Activated naive CD8-positive, alpha-beta T cell treated with anti-CD3 and anti-CD28 coated beads, Interleukin-2, amount 50 U/mL, for 24 hours (primary cell): Measurements from ENCODE around the gene SMARCE1.
A peak's percentile ranks its signal among the peaks of the same experiment; 100 is the strongest.

Experiments
- ATAC-seq: fragments of 150-1000 bp; cut with Tn5 transposase; one replicate; pipeline ENCODE4 v1.10.0; 2021
- DNase-seq: peaks from one replicate; pipeline ENCODE4 v3.0.0; 2021
- H3K27ac Mint-ChIP-seq: one replicate; pipeline ENCODE4 v1.8.0; 2021; ENCODE audit warnings: mild to moderate bottlenecking, mixed read lengths
- H3K27me3 Mint-ChIP-seq: one replicate; pipeline ENCODE4 v1.8.0; 2021; ENCODE audit warnings: mixed read lengths
- H3K36me3 Mint-ChIP-seq: one replicate; pipeline ENCODE4 v1.8.0; 2021; ENCODE audit warnings: low read depth, mixed read lengths
- H3K4me1 Mint-ChIP-seq: one replicate; pipeline ENCODE4 v1.8.0; 2021; ENCODE audit warnings: mixed read lengths
- H3K4me3 Mint-ChIP-seq: one replicate; pipeline ENCODE4 v1.8.0; 2021; ENCODE audit warnings: mild to moderate bottlenecking, moderate library complexity, mixed read lengths
- H3K9me3 Mint-ChIP-seq: one replicate; pipeline ENCODE4 v1.8.0; 2021; ENCODE audit warnings: mixed read lengths

The SMARCE1 gene

DNA sequence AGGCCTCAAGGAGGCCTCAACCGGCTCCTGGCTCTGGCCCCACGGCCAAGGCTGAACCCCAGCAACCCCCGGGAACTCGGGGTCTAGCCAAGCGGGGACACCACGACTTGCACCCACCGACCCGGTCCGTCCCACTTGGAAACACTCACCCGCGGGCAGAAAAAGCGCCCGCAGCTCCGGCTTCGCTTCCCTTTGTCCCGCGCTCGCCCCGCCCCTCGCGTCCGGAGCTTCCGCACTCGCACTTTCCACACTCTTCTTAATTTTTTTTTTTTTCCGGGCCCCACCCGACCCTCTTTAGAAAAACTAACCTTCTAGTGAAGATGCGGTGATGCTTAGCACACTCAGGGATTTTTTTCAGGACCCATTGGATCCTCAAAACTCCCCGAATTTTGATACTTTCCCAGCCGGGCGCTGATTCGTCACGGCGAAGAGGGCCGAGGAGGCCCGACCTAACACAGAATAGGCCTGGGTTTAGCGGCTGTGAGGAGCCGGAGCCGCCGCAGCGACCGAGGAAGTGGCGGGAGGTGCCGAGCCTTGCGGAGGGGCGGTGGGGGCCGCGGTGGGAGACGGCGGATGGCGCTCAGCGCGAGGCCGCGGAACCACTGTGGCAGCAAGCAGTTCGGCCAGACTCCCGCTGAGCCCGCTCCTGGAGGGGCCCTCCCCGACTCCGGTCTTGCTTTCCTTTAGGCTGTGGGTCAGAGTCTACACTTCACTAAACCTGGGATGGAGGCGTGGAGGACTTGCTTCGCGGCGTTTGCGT, at the start of gene SMARCE1:
TSS of gene SMARCE1 (minus strand) at position 195 of the 760 bp plus-strand sequence. CDS start 2,016 bp downstream, outside the sequence.
- Mint-ChIP-seq H3K27me3 (no peaks in the 10 kb centered on the region), H3K27ac (peak within 1 kb of the TSS; percentile 99), H3K36me3 (peaks cover 27% of the 10 kb centered on the region), H3K4me3 (peak within 1 kb of the TSS; percentile 85), H3K9me3 (no peaks in the 10 kb centered on the region), H3K4me1 (peaks cover 47% of the 10 kb centered on the region)
- ATAC-seq (peak; percentile 86), DNase-seq (peak; percentile 72)

DNA sequence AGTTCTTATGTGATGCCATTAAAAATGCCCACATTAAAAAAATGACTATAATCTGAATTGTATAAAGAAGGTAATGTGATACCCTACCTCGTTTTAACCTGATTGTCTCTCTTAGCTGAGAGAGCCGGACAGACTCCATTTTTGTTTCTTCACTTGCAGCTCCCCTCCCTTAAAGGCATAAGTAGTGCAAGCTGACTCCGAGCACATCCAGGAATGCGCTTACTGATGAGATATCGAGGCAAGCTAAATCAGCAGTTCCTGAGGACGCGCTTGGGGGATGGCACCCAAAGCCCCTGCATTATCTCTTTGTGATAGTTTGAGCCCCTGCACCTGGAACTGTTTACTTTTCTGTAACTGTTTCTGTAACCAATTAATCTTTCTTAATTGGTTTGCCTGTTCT, 49.7 kb upstream of the SMARCE1 start:
- Mint-ChIP-seq H3K36me3 (no peaks in the 10 kb centered on the region), H3K4me1 (no peaks in the 10 kb centered on the region), H3K9me3 (no peaks in the 10 kb centered on the region), H3K27ac (no peak overlapping the region), H3K27me3 (peaks cover 36% of the 10 kb centered on the region), H3K4me3 (no peak overlapping the region)
- no peak for ATAC-seq
- no peak for DNase-seq

DNA sequence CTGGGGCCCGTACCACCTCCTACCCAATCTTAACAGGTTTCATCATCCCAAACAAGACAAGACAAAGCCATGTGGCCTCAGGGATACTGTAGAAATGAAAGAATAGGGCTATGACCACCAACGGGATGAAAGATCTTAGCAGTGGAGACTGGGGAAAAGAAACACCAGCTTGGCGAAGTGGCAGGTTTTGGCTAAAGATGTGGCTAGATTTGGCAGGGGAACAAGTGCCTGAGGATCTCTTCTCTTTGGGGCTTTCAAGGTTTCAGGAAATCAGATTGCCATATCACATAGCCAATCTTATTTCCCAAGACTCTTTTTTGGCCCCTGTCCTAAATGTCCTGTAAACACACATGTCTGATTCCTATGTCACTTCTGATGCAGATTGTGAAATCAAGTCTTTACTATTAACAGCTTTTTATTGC, 49.0 kb upstream of the SMARCE1 start:
- H3K4me1 Mint-ChIP-seq = no peaks in the 10 kb centered on the region
- no peak overlapping the region for H3K4me3 Mint-ChIP-seq
- no peak overlapping the region for H3K27ac Mint-ChIP-seq
- ATAC-seq (no peak), DNase-seq (no peak)
- no peaks in the 10 kb centered on the region for H3K36me3 Mint-ChIP-seq
- H3K9me3 Mint-ChIP-seq = no peaks in the 10 kb centered on the region
- H3K27me3 Mint-ChIP-seq = peaks cover 36% of the 10 kb centered on the region

DNA sequence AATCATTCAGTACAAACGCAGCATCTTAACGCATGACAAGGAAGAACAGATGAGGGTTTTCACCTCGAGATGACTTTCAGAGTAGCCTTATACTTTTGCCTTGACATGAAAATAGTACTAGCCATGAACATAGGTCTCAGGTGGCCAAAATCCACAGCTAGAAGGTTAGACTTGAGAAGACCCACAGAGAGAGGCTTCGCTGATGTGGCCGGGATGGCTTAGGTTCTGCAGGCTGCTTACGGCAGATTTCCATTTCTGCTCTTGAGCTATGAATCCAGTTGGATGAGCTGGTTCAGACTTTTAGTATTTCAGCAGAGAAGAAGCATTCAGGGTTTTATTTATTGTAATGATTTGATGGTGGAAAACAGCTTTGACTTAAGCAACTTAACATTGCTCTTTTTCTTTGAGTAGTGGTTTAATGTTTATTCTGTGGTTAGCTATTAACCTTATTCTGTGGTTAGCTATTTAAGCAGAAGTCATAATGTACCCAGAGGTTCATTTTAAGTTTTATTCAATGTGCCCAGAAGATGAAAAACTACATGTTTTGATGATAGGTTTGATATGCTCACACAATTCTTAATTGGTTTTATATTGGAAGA, 48.4 kb upstream of the SMARCE1 start:
- DNase-seq (no peak), ATAC-seq (no peak)
- Mint-ChIP-seq H3K27me3 (peaks cover 38% of the 10 kb centered on the region), H3K36me3 (no peaks in the 10 kb centered on the region), H3K27ac (no peak overlapping the region), H3K4me3 (no peak overlapping the region), H3K9me3 (no peaks in the 10 kb centered on the region), H3K4me1 (no peaks in the 10 kb centered on the region)

DNA sequence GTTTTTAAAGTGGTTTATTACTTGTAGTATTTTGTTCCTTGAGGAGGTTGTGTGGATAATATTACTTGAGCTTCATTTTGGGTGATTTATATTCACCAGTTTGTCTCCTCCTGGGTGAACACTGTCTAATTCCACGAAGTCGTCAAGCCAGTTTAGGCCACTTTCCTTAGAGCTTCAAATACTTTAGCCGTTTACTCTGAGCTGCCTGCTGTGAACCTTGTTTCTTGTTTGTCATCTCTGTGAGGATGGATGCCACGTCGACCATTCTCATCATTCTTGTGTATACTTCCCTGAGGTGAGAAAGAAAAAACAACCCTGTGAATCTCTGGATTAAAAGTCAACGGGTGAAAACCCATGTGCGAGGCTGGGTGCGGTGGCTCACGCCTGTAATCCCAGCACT, 47.0 kb upstream of the SMARCE1 start:
- Mint-ChIP-seq H3K27ac (no peak overlapping the region), H3K9me3 (no peaks in the 10 kb centered on the region), H3K36me3 (no peaks in the 10 kb centered on the region), H3K4me3 (no peak overlapping the region), H3K4me1 (no peaks in the 10 kb centered on the region), H3K27me3 (peaks cover 39% of the 10 kb centered on the region)
- DNase-seq (no peak), ATAC-seq (no peak)

DNA sequence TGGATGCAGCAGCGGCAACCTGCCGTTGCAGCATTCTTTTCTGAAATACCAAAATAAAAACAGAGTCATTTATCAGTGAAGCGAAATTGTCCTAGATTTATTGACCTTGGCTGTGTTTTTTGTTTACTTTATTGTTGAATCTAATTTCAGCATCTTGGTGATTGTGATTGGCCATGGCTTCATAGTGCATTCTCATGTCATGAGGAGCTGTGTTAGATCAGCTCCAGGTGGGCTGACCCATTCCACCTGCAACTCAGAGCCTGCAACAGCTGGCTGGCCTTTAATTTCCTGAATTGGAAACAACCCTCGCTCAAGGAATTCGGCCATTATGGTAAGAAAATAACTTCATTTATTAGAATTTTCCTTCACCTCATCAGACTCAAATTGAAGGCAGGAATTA, 39.5 kb upstream of the SMARCE1 start:
- Mint-ChIP-seq H3K36me3 (no peaks in the 10 kb centered on the region), H3K27ac (no peak overlapping the region), H3K9me3 (no peaks in the 10 kb centered on the region), H3K27me3 (peaks cover 10% of the 10 kb centered on the region), H3K4me3 (no peak overlapping the region), H3K4me1 (no peaks in the 10 kb centered on the region)
- ATAC-seq = no peak
- no peak for DNase-seq

DNA sequence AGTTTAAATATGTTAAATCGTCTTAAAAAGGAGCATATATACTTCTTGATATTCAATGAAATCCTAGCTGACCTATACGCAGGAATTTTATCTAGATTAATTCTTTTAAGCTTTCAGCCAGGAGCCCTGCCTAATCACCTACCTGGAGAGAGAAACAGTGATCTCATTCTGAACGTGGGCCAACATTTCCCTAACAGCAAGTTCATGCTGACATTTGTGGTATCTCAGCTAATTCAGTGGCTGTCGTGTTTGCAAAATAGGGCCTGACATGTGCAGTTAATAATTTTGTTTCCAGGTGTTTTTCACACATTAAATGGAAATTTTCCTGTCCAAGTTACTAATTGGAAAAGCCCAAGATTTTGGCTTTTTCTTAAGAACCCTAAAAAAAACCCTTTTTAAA, 38.6 kb upstream of the SMARCE1 start:
- no peaks in the 10 kb centered on the region for H3K9me3 Mint-ChIP-seq
- H3K27ac Mint-ChIP-seq = no peak overlapping the region
- H3K36me3 Mint-ChIP-seq = no peaks in the 10 kb centered on the region
- no peaks in the 10 kb centered on the region for H3K4me1 Mint-ChIP-seq
- H3K27me3 Mint-ChIP-seq = peaks cover 17% of the 10 kb centered on the region
- ATAC-seq = no peak
- H3K4me3 Mint-ChIP-seq = no peak overlapping the region
- DNase-seq = no peak

DNA sequence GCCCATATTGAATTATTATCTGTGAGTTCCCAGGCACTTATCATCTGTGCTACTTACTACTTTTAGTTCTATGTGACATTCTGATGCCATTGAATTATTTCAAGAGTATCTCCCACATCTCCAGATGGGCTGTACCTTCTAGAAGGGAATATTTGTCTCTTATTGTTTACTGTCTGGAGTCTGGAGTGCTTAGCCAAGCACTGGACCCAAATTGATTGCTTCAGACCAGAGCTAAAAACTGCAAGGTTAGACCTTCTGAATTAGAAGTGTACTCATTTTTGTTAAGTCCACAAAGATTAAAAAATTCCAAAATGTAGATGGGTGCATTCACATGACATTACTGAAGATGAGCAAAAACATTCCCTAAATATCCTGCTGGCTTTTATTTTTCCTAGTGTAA, 33.4 kb upstream of the SMARCE1 start:
- H3K27me3 Mint-ChIP-seq = peaks cover 37% of the 10 kb centered on the region
- H3K4me3 Mint-ChIP-seq = no peak overlapping the region
- H3K4me1 Mint-ChIP-seq = peaks cover 9% of the 10 kb centered on the region
- H3K27ac Mint-ChIP-seq = no peak overlapping the region
- H3K9me3 Mint-ChIP-seq = no peaks in the 10 kb centered on the region
- DNase-seq (no peak), ATAC-seq (no peak)
- no peaks in the 10 kb centered on the region for H3K36me3 Mint-ChIP-seq

DNA sequence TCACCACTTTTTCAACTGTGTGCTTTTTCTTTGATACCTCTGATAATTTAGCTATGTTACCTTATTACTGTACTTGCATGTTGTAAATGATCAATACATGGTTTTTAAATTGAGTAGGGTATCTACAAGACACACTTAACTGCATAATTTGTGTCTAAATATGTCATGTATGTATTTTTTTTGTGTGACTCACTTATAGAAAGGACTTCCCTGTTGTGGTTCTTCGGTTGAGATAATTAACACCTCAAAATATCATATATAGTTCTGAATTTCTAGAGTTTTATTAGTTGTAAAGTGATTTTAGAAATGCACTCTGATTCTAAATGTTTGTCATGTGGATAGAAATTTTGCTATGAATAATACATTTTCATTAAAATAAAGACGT, 31.9 kb upstream of the SMARCE1 start:
- Mint-ChIP-seq H3K36me3 (no peaks in the 10 kb centered on the region), H3K27me3 (peaks cover 42% of the 10 kb centered on the region), H3K4me1 (peaks cover 9% of the 10 kb centered on the region), H3K27ac (no peak overlapping the region), H3K4me3 (no peak overlapping the region), H3K9me3 (no peaks in the 10 kb centered on the region)
- ATAC-seq (no peak), DNase-seq (no peak)

DNA sequence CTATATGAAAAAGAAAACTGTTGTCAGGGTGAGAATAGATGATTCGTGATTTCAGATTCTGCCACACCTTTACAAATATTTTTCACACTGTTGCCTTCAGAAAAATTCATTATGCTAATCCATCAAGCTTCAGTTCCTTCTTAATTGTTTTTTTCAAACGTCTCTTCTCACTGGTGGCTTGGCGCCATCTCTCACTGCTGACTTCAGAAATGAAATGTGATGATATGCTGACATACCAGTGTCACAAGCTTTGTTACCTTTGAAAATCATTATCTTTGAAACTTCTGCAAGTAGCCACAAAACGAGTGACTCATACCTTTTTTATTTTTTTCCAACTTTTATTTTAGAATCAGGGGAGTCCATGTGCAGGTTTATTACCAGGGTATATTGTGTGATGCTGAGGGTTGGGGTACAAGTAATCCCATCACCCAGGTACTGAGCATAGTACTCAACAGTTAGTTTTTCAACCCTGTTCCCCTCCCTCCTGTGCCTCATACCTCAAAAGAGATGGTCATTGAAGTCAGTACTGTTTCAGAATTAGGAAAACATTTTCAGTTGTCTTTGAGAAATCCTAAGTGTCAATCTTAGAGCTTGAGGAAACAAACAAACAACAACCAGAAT, 31.4 kb upstream of the SMARCE1 start:
- Mint-ChIP-seq H3K4me1 (peaks cover 9% of the 10 kb centered on the region), H3K4me3 (no peak overlapping the region), H3K27me3 (peaks cover 46% of the 10 kb centered on the region), H3K27ac (no peak overlapping the region), H3K36me3 (no peaks in the 10 kb centered on the region), H3K9me3 (no peaks in the 10 kb centered on the region)
- DNase-seq = no peak
- no peak for ATAC-seq

DNA sequence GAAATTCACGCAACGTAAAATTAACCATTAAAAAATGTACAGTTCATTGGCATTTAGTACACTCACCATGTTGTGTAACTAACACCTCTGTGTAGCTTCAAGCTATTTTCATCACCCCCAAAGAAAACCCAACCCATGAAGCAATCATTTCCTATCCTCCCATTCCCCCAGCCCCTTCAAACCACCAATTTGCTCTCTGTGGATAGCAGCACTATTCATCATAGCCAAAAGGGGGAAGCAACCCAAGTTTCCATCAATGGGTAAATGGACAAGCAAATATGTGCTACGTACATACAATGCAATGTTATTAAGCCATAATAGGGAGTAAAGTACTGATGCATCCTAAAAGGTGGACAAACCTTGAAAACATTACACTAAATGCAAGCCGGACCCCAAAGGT, 28.3 kb upstream of the SMARCE1 start:
- H3K9me3 Mint-ChIP-seq = no peaks in the 10 kb centered on the region
- no peak overlapping the region for H3K27ac Mint-ChIP-seq
- H3K36me3 Mint-ChIP-seq = no peaks in the 10 kb centered on the region
- no peak for ATAC-seq
- no peak for DNase-seq
- H3K4me3 Mint-ChIP-seq = no peak overlapping the region
- peaks cover 36% of the 10 kb centered on the region for H3K27me3 Mint-ChIP-seq
- peaks cover 9% of the 10 kb centered on the region for H3K4me1 Mint-ChIP-seq

DNA sequence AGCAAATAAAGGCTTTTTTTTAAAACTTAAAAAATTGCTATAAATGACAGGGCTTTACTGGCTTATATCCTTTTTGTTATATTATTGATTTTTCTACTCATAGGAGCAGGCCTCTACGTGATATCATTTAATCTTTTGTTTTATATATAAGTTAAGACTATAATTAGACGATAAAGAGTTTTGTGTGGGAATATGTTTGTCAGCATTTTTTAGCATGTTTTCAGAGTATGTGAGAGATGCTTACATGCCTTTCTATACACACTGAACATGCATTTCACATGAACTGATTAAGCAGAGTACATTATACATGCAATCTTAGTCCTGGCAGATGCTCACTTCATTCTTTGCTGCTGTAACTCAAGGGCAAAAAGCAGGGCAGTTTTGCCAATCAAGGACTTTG, 25.0 kb upstream of the SMARCE1 start:
- Mint-ChIP-seq H3K36me3 (no peaks in the 10 kb centered on the region), H3K27me3 (peaks cover 20% of the 10 kb centered on the region), H3K9me3 (no peaks in the 10 kb centered on the region), H3K4me3 (no peak overlapping the region), H3K4me1 (no peaks in the 10 kb centered on the region), H3K27ac (no peak overlapping the region)
- no peak for DNase-seq
- no peak for ATAC-seq

DNA sequence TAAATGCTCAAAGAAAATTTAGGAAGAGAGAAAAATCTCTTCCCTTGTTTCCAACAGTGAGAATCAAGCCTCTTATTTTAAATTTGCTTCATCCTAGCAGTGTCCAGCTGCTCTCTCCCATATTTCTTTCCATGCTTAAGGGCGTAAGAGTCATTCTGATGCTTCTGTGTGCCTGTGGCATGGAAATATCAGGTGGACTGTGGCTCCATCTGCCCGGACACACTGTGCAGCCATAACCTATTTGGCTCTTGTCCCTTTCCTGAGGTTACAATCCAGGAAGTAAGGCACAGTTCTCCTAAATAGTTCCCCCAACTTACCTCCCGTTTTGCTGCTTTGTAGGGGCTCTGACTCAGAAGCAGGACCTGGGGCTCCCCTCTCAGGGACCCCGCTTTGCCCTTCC, 23.7 kb upstream of the SMARCE1 start:
- H3K27me3 Mint-ChIP-seq = peaks cover 15% of the 10 kb centered on the region
- H3K27ac Mint-ChIP-seq = no peak overlapping the region
- DNase-seq (no peak), ATAC-seq (no peak)
- H3K4me3 Mint-ChIP-seq = no peak overlapping the region
- no peaks in the 10 kb centered on the region for H3K36me3 Mint-ChIP-seq
- H3K9me3 Mint-ChIP-seq = no peaks in the 10 kb centered on the region
- H3K4me1 Mint-ChIP-seq = no peaks in the 10 kb centered on the region

DNA sequence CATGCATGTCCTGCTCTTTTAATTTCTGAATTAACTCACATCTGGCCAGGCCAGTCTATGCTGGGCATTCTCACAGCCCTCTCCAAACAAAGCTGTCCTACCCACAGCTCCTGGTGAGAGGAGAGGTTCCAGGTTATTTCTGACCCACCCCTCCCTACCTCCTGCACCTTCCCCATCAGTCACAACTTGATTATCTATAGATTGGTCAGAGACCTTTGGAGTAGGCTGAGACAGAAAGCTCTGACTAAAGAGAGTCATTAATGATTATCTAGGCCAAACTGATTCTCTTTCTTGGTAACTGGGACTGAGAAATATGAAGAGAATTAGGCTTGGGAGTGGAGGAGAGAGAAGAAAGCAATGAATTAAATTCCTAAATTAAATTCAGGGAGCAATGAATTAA, 18.7 kb upstream of the SMARCE1 start:
- no peak overlapping the region for H3K27ac Mint-ChIP-seq
- DNase-seq = no peak
- no peaks in the 10 kb centered on the region for H3K36me3 Mint-ChIP-seq
- H3K4me1 Mint-ChIP-seq = peaks cover 6% of the 10 kb centered on the region
- H3K27me3 Mint-ChIP-seq = peaks cover 29% of the 10 kb centered on the region
- ATAC-seq = no peak
- no peak overlapping the region for H3K4me3 Mint-ChIP-seq
- no peaks in the 10 kb centered on the region for H3K9me3 Mint-ChIP-seq

DNA sequence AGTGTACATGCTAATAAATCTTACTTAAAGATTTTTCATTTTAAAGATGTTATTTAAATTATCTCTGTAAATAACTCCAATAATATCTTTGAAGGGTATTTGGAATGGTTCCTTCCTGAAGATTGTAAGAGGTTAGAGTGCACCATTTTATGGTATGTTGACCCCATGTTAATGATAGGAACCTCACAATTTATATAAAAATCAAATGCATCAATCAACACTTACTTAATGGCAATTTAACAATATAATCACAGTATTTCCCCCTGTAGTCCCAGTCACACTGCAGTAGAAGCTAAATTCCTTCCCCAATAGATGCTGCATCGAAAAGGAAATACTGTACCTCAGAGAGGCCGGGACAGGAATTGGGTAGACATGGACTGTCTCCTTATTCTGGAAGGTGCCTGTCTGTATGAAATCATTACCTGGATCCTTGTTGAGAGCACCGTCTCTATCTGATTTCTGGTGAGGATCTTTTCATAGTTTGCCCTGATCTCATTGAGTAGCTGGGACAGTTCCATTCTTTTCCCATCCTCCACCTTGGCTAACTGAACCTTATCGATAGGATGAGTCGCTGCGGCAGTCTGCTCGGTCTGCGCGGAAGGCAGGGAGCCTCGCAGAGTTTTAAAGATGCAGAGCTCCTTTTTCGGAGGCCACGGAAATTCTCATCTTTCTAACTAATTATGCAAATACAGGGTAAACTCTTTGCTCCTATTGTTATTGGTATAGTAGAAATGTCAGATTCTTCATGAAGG, 17.1 kb upstream of the SMARCE1 start, which contains the start of gene KRT222:
TSS of gene KRT222 (minus strand) at position 596 of the 752 bp plus-strand sequence. CDS start at position 518, 78 bp downstream.
- H3K27ac Mint-ChIP-seq = no peak within 1 kb of the TSS
- DNase-seq = no peak
- no peak for ATAC-seq
- H3K27me3 Mint-ChIP-seq = peaks cover 29% of the 10 kb centered on the region
- no peaks in the 10 kb centered on the region for H3K9me3 Mint-ChIP-seq
- peak within 1 kb of the TSS; percentile 61 for H3K4me3 Mint-ChIP-seq
- H3K4me1 Mint-ChIP-seq = peaks cover 9% of the 10 kb centered on the region
- H3K36me3 Mint-ChIP-seq = no peaks in the 10 kb centered on the region
